DMS153 treated with DMSO at 0.1 percent for 48 hours (cell line): ENCODE results near the gene VWA2.

Experiments
- DNase-seq: peaks from one replicate; lab custom pipeline; 2025; ENCODE audit not compliant: unreplicated experiment; lab: John Stamatoyannopoulos, UW

VWA2 gene

DNA sequence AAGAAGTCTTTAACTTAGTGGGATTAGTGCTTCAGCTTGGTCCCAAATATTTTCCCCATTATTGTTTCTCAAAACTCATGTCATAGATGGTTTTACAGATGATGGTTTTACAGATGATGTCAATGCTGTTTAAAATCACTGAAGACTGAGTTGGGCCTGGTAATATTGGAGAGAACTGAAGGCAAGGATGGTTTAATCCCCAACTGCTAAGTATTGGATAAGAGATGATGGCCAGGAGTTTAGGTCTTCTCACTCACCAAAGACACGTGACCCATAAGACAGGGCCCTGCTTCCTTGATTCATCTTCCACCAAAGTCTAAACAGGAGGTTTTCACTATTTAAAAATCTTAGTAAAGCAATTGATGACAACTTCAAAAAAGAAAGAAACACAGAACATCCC lies 56.3 kb downstream of the VWA2 start:
- no peak for DNase-seq

- DNase-seq: no peak
Measured at GRCh38 chr10:114297136-114297705, 58.2 kb downstream of the VWA2 start.

DNA sequence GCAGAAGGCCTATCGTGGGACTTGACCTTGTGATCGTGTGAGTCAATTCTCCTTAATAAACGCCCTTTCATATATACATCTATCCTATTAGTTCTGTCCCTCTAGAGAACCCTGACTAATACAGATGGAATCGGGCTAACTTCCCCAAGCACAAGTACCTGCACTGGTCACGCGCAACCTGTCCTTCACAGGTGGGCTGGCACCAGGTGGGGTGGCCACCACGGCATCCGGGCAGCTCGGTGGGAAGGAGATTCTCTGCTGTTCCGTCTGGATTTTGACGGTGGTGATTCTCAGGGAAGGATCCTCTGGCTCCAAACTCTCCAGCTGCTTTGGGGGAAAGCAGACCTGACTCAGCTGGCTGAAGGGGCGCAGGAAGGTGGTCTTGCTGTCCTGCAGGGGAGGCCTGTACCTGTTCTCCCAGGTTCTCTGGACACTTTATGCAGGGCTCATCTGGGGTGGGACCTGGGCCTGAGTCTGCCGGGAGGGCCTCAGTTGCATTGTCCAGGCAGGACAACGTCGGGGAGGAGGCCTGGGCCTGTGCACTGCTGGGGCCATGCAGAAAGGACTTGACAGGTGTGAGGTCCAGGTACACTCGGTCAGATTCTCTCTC lies 61.1 kb downstream of the VWA2 start:
- DNase-seq: no peak

GRCh38 chr10:114301177-114301576 lies 62.1 kb downstream of the VWA2 start:
- DNase-seq: no peak

DNA sequence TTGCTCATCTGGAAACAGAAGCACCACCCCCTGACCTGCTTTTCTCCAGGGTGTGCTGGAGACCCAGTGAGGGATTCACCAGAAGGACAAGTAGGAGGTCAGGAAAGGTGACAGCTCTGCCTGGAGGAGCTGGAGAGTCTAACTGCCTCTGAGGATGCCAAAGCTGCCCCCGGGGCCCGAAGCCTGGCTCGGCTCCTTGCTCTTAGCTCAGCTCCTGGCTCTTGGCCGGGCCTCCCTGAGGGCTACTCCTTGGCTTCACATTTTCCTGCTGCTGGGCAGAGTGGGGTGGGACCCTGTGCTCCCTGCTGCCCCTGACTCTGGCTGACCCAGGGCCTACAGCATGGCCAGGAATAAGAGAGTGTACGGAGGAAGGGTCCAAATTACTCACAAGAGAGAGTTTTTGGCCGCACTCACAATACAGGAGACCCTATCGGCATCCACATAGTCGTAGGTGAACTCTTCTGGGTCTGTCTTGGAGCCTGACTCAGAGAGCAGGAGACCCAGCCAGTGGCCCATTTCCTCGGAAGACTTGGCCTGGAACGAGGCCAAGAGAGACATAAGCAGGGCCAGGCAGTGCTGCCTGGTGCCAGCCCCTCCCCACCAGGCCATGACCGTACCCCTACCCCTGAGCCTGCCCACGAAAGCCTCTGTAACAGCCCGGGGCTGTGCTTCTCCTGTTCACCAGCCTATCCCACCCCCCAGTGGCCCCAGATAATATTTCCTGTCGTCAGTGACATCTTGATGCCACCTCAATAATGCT lies 63.1 kb downstream of the VWA2 start:
- no peak for DNase-seq

DNA sequence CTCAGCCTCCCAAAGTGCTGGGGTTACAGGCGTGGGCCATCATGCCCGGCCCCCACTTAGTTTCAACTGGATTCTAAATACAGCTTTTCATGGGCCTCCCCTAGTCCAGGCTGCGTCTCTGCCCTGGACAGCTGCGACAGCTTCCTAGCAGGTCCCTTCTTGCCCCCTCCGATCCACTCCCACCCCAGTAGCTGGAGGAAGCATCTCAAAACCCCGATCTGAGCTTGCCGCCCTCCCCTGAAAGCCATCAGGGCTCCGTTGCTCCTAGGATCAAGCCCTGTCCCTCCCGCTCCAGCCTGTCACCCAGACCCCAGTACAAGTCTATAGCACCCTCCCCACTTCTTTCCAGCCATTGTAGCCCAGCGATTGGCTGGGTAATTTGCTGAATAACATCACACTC lies 64.5 kb downstream of the VWA2 start:
- no peak for DNase-seq

- peak; percentile 88 for DNase-seq
Measured at GRCh38 chr10:114304017-114304570, 65.0 kb downstream of the VWA2 start.

GRCh38 chr10:114304571-114305421 lies 65.7 kb downstream of the VWA2 start:
- DNase-seq: peak; percentile 49

DNA sequence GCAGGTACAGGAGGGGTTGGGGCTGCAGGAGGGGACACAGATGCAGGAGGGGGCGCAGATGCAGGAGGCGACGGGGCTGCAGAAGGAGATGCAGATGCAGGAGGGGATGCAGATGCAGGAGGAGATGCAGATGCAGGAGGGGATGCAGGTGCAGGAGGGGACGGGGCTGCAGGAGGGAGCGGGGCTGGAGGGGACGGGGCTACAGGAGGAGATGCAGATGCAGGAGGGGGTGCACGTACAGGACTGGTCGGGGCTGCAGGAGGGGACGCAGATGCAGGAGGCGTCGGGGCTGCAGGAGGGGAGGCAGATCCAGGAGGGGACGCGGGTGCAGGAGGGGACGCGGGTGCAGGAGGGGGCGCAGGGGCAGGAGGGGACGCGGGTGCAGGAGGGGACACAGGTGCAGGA lies 66.5 kb downstream of the VWA2 start:
- no peak for DNase-seq

DNA sequence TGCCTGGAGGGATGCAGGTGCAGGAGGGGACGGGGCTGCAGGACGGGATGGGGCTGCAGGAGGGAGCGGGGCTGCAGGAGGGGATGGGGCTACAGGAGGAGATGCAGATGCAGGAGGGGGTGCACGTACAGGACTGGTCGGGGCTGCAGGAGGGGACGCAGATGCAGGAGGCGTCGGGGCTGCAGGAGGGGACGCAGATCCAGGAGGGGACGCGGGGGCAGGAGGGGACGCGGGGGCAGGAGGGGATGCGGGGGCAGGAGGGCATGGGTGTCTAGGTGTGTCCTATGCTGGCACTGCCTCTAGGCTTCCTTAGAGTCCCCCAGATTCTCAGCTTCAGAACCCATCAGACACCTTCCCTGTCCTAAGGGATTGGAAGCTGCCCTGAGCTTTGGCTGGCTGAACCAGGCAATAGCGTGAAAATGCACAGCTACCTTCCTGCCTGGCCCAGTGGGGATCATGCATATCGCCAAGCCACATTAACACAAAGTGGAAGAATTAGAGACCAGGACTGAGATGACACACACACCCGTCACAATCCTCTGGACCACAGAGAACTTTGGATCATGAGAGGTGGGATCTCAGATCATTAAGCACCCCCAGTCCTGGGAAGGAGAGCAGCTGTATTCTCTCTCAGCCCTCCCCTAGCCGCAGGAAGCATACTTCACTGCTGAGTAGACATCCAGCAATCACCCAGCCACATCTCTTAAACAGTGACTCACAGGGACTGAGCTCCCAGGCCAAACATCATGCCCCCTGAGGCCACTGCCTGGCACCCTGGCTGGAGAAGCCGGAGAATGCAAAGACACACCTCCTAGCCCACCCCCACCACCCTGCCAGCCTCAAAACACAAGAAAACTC lies 67.3 kb downstream of the VWA2 start:
- DNase-seq: no peak

DNA sequence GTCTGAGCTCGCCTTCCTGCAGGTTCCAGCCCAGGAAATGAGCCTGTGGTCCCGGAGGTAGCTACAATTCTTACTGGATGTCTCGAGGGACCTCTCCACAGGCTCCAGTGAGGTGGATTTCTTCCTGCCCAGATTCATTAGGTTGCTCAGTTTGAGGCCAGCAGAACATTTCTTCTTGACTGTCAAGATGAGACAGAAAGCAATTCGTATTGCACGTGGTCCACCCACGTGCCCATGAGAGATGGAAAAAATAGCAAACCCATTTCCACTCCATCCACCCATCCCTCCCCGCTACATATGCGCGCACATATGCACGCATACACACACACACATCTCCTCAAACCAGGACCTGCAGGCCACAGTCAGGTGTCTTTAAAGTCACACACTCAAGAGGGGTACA lies 68.7 kb downstream of the VWA2 start:
- no peak for DNase-seq

- DNase-seq: no peak
Measured at GRCh38 chr10:114308531-114309363, 69.7 kb downstream of the VWA2 start.

DNA sequence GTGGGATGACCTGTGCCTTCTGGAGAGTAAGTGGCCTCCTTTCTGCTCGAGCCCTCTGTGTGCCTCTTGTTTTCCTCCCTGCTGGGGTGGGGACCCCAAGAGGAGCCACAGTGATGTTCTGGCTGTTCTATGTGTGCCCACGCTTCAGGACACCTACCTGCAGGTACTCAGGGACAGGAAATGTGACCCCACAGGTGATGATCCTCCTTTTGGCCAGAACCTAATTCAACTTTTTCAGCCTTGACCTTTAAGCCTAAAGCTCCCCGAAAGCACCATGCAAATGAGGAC lies 70.3 kb downstream of the VWA2 start:
- DNase-seq: no peak

DNA sequence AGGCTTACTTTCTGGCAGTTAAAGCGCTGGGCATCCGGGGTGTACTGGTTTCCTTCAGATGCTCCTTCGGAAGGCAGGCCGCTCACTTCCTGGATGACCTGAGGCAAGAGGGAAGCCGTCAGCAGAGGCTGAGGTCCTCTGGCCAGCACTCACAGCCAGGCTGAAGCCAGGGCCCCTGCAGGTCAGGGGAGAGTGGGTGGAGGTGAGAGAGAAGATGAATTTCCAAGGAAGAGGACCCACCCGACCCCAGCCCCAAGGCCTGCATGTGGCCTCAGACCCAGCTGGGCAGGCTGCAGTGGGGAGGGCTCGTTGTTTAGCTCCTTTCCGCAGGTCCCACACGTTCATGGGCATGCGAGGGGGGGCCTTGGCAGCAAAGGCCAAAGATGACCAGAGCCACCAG lies 71.3 kb downstream of the VWA2 start:
- no peak for DNase-seq

DNA sequence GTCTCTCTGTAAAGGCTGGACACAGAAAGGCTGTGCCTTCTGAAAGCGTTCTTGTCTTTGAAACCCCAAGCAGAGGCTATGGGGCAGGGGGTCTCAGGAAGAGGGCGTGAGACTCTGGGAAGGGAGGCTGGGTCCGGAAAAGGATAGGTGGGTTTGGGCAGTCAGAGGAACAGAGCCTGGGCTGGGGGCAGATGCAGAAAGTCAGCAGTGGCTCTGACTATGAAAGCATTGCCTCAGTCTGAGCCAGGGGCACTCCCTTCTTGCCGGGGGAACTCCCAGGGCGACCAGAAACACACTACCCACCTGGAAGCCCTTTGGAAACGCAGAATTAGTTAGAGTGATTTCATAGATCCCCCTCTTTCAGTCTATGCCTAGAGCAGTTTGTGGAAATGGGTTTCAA lies 72.0 kb downstream of the VWA2 start:
- DNase-seq: no peak

DNA sequence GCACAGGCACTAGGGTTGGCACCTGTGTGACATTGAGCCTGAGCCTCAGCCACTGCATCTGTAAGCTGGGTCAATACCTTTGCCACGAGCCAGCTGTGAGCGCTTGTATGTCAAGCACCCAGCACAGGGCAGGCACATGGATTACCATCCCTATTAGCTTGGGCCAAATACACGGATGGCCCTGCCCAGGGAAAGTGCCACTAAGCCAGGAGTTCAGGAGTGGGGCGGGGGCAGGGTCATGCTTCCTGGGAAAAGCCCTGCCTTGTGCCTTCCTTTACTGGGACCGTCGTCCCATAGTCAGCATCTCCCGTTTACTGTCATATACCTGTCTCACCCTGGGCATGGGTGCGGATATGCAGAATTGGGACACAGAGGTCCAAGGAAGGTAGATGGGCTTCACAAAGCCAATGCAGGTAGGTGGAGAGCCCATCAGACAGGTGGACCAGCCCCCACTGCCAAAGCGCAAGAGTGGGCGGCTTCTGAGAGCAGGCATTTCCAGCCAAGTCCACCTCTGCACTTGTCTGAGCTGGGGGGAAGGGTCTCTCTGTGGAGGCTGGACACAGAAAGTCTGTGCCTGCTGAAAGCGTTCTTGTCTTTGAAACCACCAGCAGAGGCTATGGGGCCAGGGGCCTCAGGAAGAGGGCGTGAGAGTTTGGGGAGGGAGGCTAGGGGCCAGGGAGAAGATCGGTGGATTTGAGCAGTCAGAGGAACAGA lies 72.6 kb downstream of the VWA2 start:
- DNase-seq: no peak

DNA sequence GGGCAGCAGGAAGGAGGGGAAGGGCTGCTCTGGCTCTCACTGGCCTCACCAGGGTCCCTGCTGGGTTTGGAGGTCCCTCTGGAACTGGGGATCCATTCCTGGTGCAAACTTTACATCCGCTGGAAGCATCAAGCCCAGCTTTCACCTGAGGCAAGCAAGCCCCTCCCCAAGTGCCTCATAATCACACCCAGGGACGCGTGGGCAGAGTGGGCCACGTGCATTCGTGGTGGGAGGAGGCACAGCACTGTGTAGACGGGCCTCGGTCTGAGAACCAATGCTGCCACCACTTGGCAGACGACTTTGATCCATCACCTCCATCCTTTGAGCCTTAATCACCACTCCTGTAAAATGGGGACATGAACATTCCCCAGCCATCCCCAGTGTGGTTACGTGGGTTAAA lies 74.1 kb downstream of the VWA2 start:
- no peak for DNase-seq

DNA sequence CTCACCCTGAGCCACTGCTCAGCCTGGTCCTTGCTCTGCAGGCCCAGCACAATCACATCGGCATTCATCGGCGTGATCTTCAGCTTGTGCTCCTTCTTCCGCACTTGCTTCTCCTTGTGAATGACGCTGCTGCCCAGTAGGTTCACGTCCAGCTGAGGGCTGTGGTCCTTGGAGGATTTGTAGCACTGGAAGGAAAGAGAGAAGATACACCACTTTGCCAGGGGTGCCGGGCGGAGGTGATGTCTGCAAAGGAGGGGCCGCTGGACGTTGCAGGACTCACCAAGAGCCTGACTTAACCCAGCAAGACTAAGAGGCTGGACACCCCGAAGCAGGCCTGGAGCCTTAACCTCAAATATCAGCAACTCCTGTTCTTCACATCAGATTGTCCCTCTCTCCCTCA lies 74.8 kb downstream of the VWA2 start:
- DNase-seq: no peak
